AG04449 (cell line): ENCODE data around the gene NR2F6.
"Not testable (repeated sequence)": the region's sequence is repeated elsewhere in the genome, so short reads cannot be mapped to it uniquely, and the experiment has no call there.

ENCODE experiments used
- CTCF ChIA-PET: fragments of 350-600 bp; formaldehyde crosslinking; extraction: SDS; loops from one replicate; lab custom pipeline; 2021; ENCODE audit warnings: antibody characterized with exemption; lab: Yijun Ruan, JAX
- POLR2A ChIA-PET: fragments of 400-600, 350-600 bp; formaldehyde crosslinking; extraction: SDS; loops from one replicate; lab custom pipeline; 2020; ENCODE audit warnings: antibody characterized with exemption, inconsistent platforms; lab: Yijun Ruan, JAX
- DNase-seq: peaks from one replicate; pipeline ENCODE4 v3.0.0-alpha.2; 2010; ENCODE audit warnings: low read depth, low spot score
- H3K4me3 ChIP-seq: 2 replicates; pipeline ENCODE4 v1.5.1; 2011; ENCODE audit warnings: low read depth, mild to moderate bottlenecking, control low read depth, low read length
- CTCF ChIP-seq: IDR thresholded peaks from one replicate; pipeline ENCODE4 v1.5.1; 2011; ENCODE audit warnings: mild to moderate bottlenecking, moderate library complexity, low read length, control low read depth, inconsistent platforms; ENCODE audit not compliant: insufficient read depth; ENCODE audit errors: missing control alignments

Gene NR2F6

GRCh38 chr19:17281391-17282304 lies 35.9 kb upstream of the NR2F6 start, which contains the start of gene ANKLE1:
Gene ANKLE1 (plus strand): TSS chr19:17281901. CDS start chr19:17281921, 20 bp downstream.
- TF ChIP-seq CTCF, result no peak
- no peak for DNase-seq
- CTCF ChIA-PET, result interaction anchor here (0.7 to 6.9 kb wide), 29 partner anchors 9 to 220 kb away, joined by 3 to 80 read pairs (median 4); partner anchors contain the start of genes BABAM1, MRPL34, OCEL1 and USHBP1
- POLR2A ChIA-PET, result interaction anchor here (1.1 kb wide), 1 partner anchor 22 kb away, joined by 3 read pairs; the partner anchor contains the start of gene ABHD8
- H3K4me3 ChIP-seq, result peak within 1 kb of the TSS; percentile 45

GRCh38 chr19:17279436-17279835 lies 33.7 kb upstream of the NR2F6 start:
- no peak overlapping the region for H3K4me3 ChIP-seq
- ChIA-PET CTCF (interaction anchor here (1.0 to 6.9 kb wide), 5 partner anchors 9 to 213 kb away, joined by 4 to 80 read pairs (median 7); no protein-coding TSS in a partner anchor), POLR2A (no interaction called here)
- DNase-seq, result no peak
- no peak for TF ChIP-seq CTCF

- no peak for DNase-seq
- no peak for TF ChIP-seq CTCF
- H3K4me3 ChIP-seq, result no peak overlapping the region
- POLR2A ChIA-PET, result no interaction called here
- CTCF ChIA-PET, result interaction anchor here (1.5 kb wide), 1 partner anchor 15 kb away, joined by 3 read pairs; no protein-coding TSS in a partner anchor
These were observed 29.9 kb upstream of the NR2F6 start for GRCh38 chr19:17275441-17276175.

- H3K4me3 ChIP-seq, DNase-seq, CTCF ChIA-PET, POLR2A ChIA-PET: not testable (repeated sequence)
These were observed 29.2 kb upstream of the NR2F6 start for GRCh38 chr19:17274892-17275291.

- H3K4me3 ChIP-seq, result no peak overlapping the region; the same call in 1 of the 2 replicates
- POLR2A ChIA-PET, result no interaction called here
- TF ChIP-seq CTCF, result no peak
- CTCF ChIA-PET, result interaction anchor here (0.9 to 2.1 kb wide), 3 partner anchors 14 to 37 kb away, joined by 3 to 16 read pairs (median 3); partner anchors contain the start of gene MRPL34
- DNase-seq, result no peak
These were observed 23.0 kb upstream of the NR2F6 start for GRCh38 chr19:17268754-17269153.

- peak within 1 kb of the TSS; percentile 98 for H3K4me3 ChIP-seq
- ChIA-PET CTCF (interaction anchor here (0.8 to 2.1 kb wide), 7 partner anchors 13 to 41 kb away, joined by 3 to 23 read pairs (median 4); partner anchors contain the start of gene ANKLE1), POLR2A (interaction anchor here (0.6 to 1.2 kb wide), 8 partner anchors 13 to 1119 kb away, joined by 3 to 5 read pairs (median 3); partner anchors contain the start of genes GDF15 and USE1)
- peak; percentile 99 for DNase-seq
- TF ChIP-seq CTCF, result no peak
These were observed 21.5 kb upstream of the NR2F6 start, which contains the start of gene BABAM1 for GRCh38 chr19:17266975-17267788. Gene BABAM1 (plus strand): TSS chr19:17267443. CDS start chr19:17268807, 1,364 bp downstream.
